Stomach (tissue), 4 donors: Measurements from ENCODE around the gene ASAP2.

ENCODE experiments used
- POLR2A ChIP-seq, 4 donors: fragments of 450-650 bp; IDR thresholded peaks; one replicate each; pipeline ENCODE4 v1.6.1; 2016; ENCODE audit warnings: antibody characterized with exemption in 4 of 4, control low read depth in 2 of 4, mild to moderate bottlenecking in 1 of 4, moderate library complexity in 1 of 4
- POLR2AphosphoS5 ChIP-seq, 3 donors: sonication (generic); formaldehyde crosslinking; IDR thresholded peaks; one replicate each; pipeline ENCODE4 v1.6.1; 2016; ENCODE audit warnings: antibody characterized with exemption in 3 of 3
- TF ChIP-seq, protein P1 (sequence below), 7 experiments: fragments of 450-650 bp in 4 of 7; fragments of 200-600 bp in 3 of 7; sonication (generic) in 3 of 7; IDR thresholded peaks; one replicate each; pipeline ENCODE4 v1.5.1; 2016 to 2019; ENCODE audit warnings: antibody characterized with exemption in 7 of 7, control low read depth in 2 of 7, mild to moderate bottlenecking in 1 of 7

DNA sequence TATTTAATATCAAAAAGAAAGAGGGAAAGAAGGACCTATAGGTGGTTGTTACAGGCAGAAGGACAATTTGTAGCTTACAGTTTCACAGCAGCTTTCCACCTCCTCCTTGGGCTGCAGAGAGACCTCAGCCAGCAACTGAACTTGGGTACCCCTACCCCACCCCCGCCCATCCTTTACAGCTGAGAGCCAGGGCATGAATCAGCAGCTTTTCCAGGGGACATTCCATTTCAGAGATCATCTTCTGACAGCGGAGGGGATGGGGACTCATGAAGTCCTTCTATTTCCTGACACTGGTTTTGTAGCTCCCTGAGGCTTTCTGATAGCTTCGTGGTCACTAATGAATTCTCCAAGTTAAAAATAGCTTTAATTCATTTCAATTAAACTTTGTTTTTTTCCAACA is 120.4 kb downstream of the ASAP2 start:
- TF ChIP-seq, protein P1, sequence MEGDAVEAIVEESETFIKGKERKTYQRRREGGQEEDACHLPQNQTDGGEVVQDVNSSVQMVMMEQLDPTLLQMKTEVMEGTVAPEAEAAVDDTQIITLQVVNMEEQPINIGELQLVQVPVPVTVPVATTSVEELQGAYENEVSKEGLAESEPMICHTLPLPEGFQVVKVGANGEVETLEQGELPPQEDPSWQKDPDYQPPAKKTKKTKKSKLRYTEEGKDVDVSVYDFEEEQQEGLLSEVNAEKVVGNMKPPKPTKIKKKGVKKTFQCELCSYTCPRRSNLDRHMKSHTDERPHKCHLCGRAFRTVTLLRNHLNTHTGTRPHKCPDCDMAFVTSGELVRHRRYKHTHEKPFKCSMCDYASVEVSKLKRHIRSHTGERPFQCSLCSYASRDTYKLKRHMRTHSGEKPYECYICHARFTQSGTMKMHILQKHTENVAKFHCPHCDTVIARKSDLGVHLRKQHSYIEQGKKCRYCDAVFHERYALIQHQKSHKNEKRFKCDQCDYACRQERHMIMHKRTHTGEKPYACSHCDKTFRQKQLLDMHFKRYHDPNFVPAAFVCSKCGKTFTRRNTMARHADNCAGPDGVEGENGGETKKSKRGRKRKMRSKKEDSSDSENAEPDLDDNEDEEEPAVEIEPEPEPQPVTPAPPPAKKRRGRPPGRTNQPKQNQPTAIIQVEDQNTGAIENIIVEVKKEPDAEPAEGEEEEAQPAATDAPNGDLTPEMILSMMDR (IDR thresholded peaks at IDR 0.05) = no peak
- TF ChIP-seq POLR2A (IDR thresholded peaks at IDR 0.05) = no peak
- TF ChIP-seq POLR2AphosphoS5 (IDR thresholded peaks at IDR 0.05) = no peak
